Activated CD8-positive, alpha-beta memory T cell treated with anti-CD3 and anti-CD28 coated beads, Interleukin-2, amount 10 ng/mL, durations not matched to agents 7 days and 5 days (primary cell): ENCODE results near the gene ZSWIM1. TPM values are rescaled to one million over a fixed set of nuclear protein-coding genes. Genes with fewer than 3 reads are reported as not detected.

ENCODE experiments used
- ATAC-seq: fragments of 150-1000 bp; cut with Tn5 transposase; one replicate; pipeline ENCODE4 v1.10.0; 2021; ENCODE audit warnings: moderate library complexity
- CTCF ChIA-PET: fragments of 350-600 bp; sonication (Branson Sonifier 250); formaldehyde crosslinking; loops from one replicate; lab custom pipeline; 2021; ENCODE audit warnings: antibody characterized with exemption; lab: Charles Lee
- DNase-seq: peaks from one replicate; pipeline ENCODE4 v3.0.0-alpha.2; 2020
- H3K27ac Mint-ChIP-seq: one replicate; pipeline ENCODE4 v1.8.0; 2021; ENCODE audit warnings: mild to moderate bottlenecking, mixed read lengths
- H3K27me3 Mint-ChIP-seq: one replicate; pipeline ENCODE4 v1.8.0; 2021; ENCODE audit warnings: mixed read lengths
- H3K36me3 Mint-ChIP-seq: one replicate; pipeline ENCODE4 v1.8.0; 2021; ENCODE audit warnings: mild to moderate bottlenecking, mixed read lengths
- H3K4me1 Mint-ChIP-seq: one replicate; pipeline ENCODE4 v1.8.0; 2021; ENCODE audit warnings: mixed read lengths
- H3K4me3 Mint-ChIP-seq: one replicate; pipeline ENCODE4 v1.8.0; 2021; ENCODE audit warnings: mild to moderate bottlenecking, moderate library complexity, mixed read lengths
- H3K9me3 Mint-ChIP-seq: one replicate; pipeline ENCODE4 v1.8.0; 2022; ENCODE audit warnings: low read depth, mixed read lengths
- total RNA-seq, 2 experiments: library from RNA; stranded (reverse); gene quantifications; one replicate each; pipeline ENCODE4 v1.2.3, GENCODE V29; 2021

The ZSWIM1 gene
- total RNA-seq, 2 experiments from 2014 or later: 2.2 to 4.4 TPM

- Mint-ChIP-seq H3K9me3 (no peaks in the 10 kb centered on the region), H3K27ac (peak overlapping the region; percentile 71), H3K4me3 (peak overlapping the region; percentile 67), H3K27me3 (peaks cover 12% of the 10 kb centered on the region), H3K36me3 (no peaks in the 10 kb centered on the region), H3K4me1 (peaks cover 22% of the 10 kb centered on the region)
- DNase-seq: no peak
- CTCF ChIA-PET: interaction anchor here (0.7 to 2.5 kb wide), 7 partner anchors 20 to 104 kb away, joined by 3 to 9 read pairs (median 4); partner anchors contain the start of genes PCIF1 and ZNF335
- ATAC-seq: no peak
These were observed 29.0 kb downstream of the ZSWIM1 start for GRCh38 chr20:45909817-45910669.

- CTCF ChIA-PET: interaction anchor here (0.7 to 2.5 kb wide), 5 partner anchors 12 to 103 kb away, joined by 3 to 9 read pairs (median 4); partner anchors contain the start of gene ZNF335
- Mint-ChIP-seq H3K4me1 (peaks cover 22% of the 10 kb centered on the region), H3K27ac (peak overlapping the region; percentile 71), H3K9me3 (no peaks in the 10 kb centered on the region), H3K4me3 (peak overlapping the region; percentile 67), H3K27me3 (peaks cover 15% of the 10 kb centered on the region), H3K36me3 (no peaks in the 10 kb centered on the region)
- DNase-seq: peak; percentile 98
- peak; percentile 96 for ATAC-seq
These were observed 29.9 kb downstream of the ZSWIM1 start for GRCh38 chr20:45910670-45911485.

- peak; percentile 59 for DNase-seq
- peak within 1 kb of the TSS; percentile 71 for H3K27ac Mint-ChIP-seq
- no peaks in the 10 kb centered on the region for H3K9me3 Mint-ChIP-seq
- no peaks in the 10 kb centered on the region for H3K36me3 Mint-ChIP-seq
- no peak for ATAC-seq
- CTCF ChIA-PET: interaction anchor here (0.9 to 2.5 kb wide), 3 partner anchors 12 to 102 kb away, joined by 3 to 9 read pairs (median 4); no protein-coding TSS in a partner anchor
- H3K27me3 Mint-ChIP-seq: peaks cover 20% of the 10 kb centered on the region
- peak within 1 kb of the TSS; percentile 67 for H3K4me3 Mint-ChIP-seq
- peaks cover 22% of the 10 kb centered on the region for H3K4me1 Mint-ChIP-seq
These were observed 30.7 kb downstream of the ZSWIM1 start, which contains the start of gene PLTP for GRCh38 chr20:45911486-45912343. Gene PLTP, minus strand, starts transcription at chr20:45912155. Its CDS starts 703 bp downstream, at chr20:45911452.

GRCh38 chr20:45912344-45912682, 31.3 kb downstream of the ZSWIM1 start:
- Mint-ChIP-seq H3K36me3 (no peaks in the 10 kb centered on the region), H3K27ac (no peak overlapping the region), H3K27me3 (peaks cover 20% of the 10 kb centered on the region), H3K4me3 (no peak overlapping the region), H3K9me3 (no peaks in the 10 kb centered on the region), H3K4me1 (peaks cover 22% of the 10 kb centered on the region)
- CTCF ChIA-PET: interaction anchor here (0.9 kb wide), 1 partner anchor 57 kb away, joined by 3 read pairs; no protein-coding TSS in a partner anchor
- DNase-seq: no peak
- no peak for ATAC-seq

GRCh38 chr20:45913116-45913515, 32.1 kb downstream of the ZSWIM1 start:
- no peaks in the 10 kb centered on the region for H3K9me3 Mint-ChIP-seq
- H3K4me1 Mint-ChIP-seq: peaks cover 22% of the 10 kb centered on the region
- CTCF ChIA-PET: no interaction called here
- H3K27me3 Mint-ChIP-seq: peaks cover 20% of the 10 kb centered on the region
- H3K36me3 Mint-ChIP-seq: no peaks in the 10 kb centered on the region
- no peak for ATAC-seq
- no peak overlapping the region for H3K27ac Mint-ChIP-seq
- DNase-seq: no peak
- H3K4me3 Mint-ChIP-seq: no peak overlapping the region

GRCh38 chr20:45917790-45918141, 36.7 kb downstream of the ZSWIM1 start:
- Mint-ChIP-seq H3K27me3 (peaks cover 30% of the 10 kb centered on the region), H3K4me3 (no peak overlapping the region), H3K9me3 (no peaks in the 10 kb centered on the region), H3K4me1 (peaks cover 3% of the 10 kb centered on the region), H3K36me3 (no peaks in the 10 kb centered on the region), H3K27ac (no peak overlapping the region)
- CTCF ChIA-PET: no interaction called here
- no peak for ATAC-seq
- DNase-seq: no peak

- Mint-ChIP-seq H3K36me3 (no peaks in the 10 kb centered on the region), H3K4me1 (peaks cover 3% of the 10 kb centered on the region), H3K4me3 (no peak overlapping the region), H3K27me3 (peaks cover 30% of the 10 kb centered on the region), H3K9me3 (no peaks in the 10 kb centered on the region), H3K27ac (no peak overlapping the region)
- CTCF ChIA-PET: interaction anchor here (1.4 kb wide), 1 partner anchor 16 kb away, joined by 4 read pairs; no protein-coding TSS in a partner anchor
- ATAC-seq: no peak
- no peak for DNase-seq
These were observed 37.2 kb downstream of the ZSWIM1 start for GRCh38 chr20:45918182-45918737.

GRCh38 chr20:45918779-45919537, 37.9 kb downstream of the ZSWIM1 start:
- H3K4me3 Mint-ChIP-seq: no peak overlapping the region
- peaks cover 30% of the 10 kb centered on the region for H3K27me3 Mint-ChIP-seq
- no peak overlapping the region for H3K27ac Mint-ChIP-seq
- no peaks in the 10 kb centered on the region for H3K9me3 Mint-ChIP-seq
- H3K36me3 Mint-ChIP-seq: no peaks in the 10 kb centered on the region
- DNase-seq (no peak), ATAC-seq (no peak)
- CTCF ChIA-PET: interaction anchor here (0.8 to 1.7 kb wide), 4 partner anchors 15 to 119 kb away, joined by 3 to 4 read pairs (median 4); no protein-coding TSS in a partner anchor
- peaks cover 3% of the 10 kb centered on the region for H3K4me1 Mint-ChIP-seq

GRCh38 chr20:45919542-45920399, 38.7 kb downstream of the ZSWIM1 start:
- Mint-ChIP-seq H3K4me1 (no peaks in the 10 kb centered on the region), H3K36me3 (no peaks in the 10 kb centered on the region), H3K9me3 (no peaks in the 10 kb centered on the region), H3K4me3 (no peak overlapping the region), H3K27me3 (peaks cover 28% of the 10 kb centered on the region), H3K27ac (no peak overlapping the region)
- no peak for ATAC-seq
- CTCF ChIA-PET: interaction anchor here (0.8 to 1.7 kb wide), 5 partner anchors 14 to 120 kb away, joined by 3 to 4 read pairs (median 3); no protein-coding TSS in a partner anchor
- no peak for DNase-seq

- Mint-ChIP-seq H3K4me1 (no peaks in the 10 kb centered on the region), H3K4me3 (no peak overlapping the region), H3K27ac (no peak overlapping the region), H3K27me3 (peaks cover 25% of the 10 kb centered on the region), H3K9me3 (no peaks in the 10 kb centered on the region), H3K36me3 (no peaks in the 10 kb centered on the region)
- CTCF ChIA-PET: interaction anchor here (1.1 to 1.7 kb wide), 3 partner anchors 13 to 122 kb away, joined by 3 to 4 read pairs (median 3); no protein-coding TSS in a partner anchor
- no peak for DNase-seq
- ATAC-seq: no peak
These were observed 39.7 kb downstream of the ZSWIM1 start for GRCh38 chr20:45920462-45921336.
